AG04449 (cell line): ENCODE results near the gene MYO10.

Source experiments
- CTCF ChIA-PET: fragments of 350-600 bp; formaldehyde crosslinking; extraction: SDS; loops from one replicate; lab custom pipeline; 2021; ENCODE audit warnings: antibody characterized with exemption; lab: Yijun Ruan, JAX
- POLR2A ChIA-PET: fragments of 400-600, 350-600 bp; formaldehyde crosslinking; extraction: SDS; loops from one replicate; lab custom pipeline; 2020; ENCODE audit warnings: antibody characterized with exemption, inconsistent platforms; lab: Yijun Ruan, JAX
- DNase-seq: peaks from one replicate; pipeline ENCODE4 v3.0.0-alpha.2; 2010; ENCODE audit warnings: low read depth, low spot score
- H3K4me3 ChIP-seq: 2 replicates; pipeline ENCODE4 v1.5.1; 2011; ENCODE audit warnings: low read depth, mild to moderate bottlenecking, control low read depth, low read length
- TF ChIP-seq, protein P1 (sequence below): IDR thresholded peaks from one replicate; pipeline ENCODE4 v1.5.1; 2011; ENCODE audit warnings: mild to moderate bottlenecking, moderate library complexity, low read length, control low read depth, inconsistent platforms; ENCODE audit not compliant: insufficient read depth; ENCODE audit errors: missing control alignments

Gene MYO10

DNA sequence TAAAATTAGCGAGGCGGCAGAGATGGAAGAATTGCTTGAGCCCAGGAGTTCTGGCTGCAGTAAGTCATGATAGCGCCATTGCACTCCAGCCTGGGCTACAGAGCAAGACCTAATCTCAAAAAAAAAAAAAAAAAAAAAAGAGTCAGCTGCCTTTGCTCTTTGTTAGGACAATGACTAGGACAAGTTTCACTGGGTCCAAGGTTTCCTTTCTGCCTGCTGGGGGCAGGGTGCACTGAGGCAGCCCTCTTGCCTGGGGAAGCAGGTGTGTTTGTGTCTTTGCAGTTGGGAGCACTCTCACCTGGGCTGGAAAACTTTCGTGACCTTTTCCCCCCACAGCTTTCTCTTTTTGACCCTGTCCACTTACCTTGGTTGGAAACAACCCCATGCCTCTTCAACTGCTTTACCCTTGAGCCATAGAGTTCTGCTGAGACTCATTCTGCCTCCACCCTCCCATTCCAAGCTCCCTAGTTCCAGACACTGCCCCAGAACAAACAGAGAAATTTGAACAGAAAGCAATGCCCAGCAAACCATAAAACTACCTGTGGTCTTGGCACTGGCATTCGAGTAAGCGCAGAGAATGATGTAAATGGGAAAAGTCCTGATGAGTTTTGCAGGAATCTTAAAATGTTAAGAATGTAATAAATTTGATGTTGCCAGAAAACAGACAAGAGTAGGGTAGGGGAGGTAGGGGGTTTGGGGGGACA, 17.0 kb upstream of the MYO10 start:
- CTCF ChIA-PET: interaction anchor here (0.6 to 1.1 kb wide), 2 partner anchors 22 to 238 kb away, joined by 3 read pairs; no protein-coding TSS in a partner anchor
- no peak overlapping the region for H3K4me3 ChIP-seq

GRCh38 chr5:16946725-16947124, 10.6 kb upstream of the MYO10 start:
- no peak overlapping the region for H3K4me3 ChIP-seq
- CTCF ChIA-PET: interaction anchor here (1.3 kb wide), 1 partner anchor 186 kb away, joined by 3 read pairs; no protein-coding TSS in a partner anchor
- DNase-seq: no peak
- POLR2A ChIA-PET: no interaction called here
- TF ChIP-seq, protein P1, sequence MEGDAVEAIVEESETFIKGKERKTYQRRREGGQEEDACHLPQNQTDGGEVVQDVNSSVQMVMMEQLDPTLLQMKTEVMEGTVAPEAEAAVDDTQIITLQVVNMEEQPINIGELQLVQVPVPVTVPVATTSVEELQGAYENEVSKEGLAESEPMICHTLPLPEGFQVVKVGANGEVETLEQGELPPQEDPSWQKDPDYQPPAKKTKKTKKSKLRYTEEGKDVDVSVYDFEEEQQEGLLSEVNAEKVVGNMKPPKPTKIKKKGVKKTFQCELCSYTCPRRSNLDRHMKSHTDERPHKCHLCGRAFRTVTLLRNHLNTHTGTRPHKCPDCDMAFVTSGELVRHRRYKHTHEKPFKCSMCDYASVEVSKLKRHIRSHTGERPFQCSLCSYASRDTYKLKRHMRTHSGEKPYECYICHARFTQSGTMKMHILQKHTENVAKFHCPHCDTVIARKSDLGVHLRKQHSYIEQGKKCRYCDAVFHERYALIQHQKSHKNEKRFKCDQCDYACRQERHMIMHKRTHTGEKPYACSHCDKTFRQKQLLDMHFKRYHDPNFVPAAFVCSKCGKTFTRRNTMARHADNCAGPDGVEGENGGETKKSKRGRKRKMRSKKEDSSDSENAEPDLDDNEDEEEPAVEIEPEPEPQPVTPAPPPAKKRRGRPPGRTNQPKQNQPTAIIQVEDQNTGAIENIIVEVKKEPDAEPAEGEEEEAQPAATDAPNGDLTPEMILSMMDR: no peak

More for the DNA sequence above, 17.0 kb upstream of the MYO10 start:
- POLR2A ChIA-PET: interaction anchor here (0.7 kb wide), 1 partner anchor 105 kb away, joined by 3 read pairs; no protein-coding TSS in a partner anchor
- no peak for DNase-seq
- TF ChIP-seq, protein P1: no peak

DNA sequence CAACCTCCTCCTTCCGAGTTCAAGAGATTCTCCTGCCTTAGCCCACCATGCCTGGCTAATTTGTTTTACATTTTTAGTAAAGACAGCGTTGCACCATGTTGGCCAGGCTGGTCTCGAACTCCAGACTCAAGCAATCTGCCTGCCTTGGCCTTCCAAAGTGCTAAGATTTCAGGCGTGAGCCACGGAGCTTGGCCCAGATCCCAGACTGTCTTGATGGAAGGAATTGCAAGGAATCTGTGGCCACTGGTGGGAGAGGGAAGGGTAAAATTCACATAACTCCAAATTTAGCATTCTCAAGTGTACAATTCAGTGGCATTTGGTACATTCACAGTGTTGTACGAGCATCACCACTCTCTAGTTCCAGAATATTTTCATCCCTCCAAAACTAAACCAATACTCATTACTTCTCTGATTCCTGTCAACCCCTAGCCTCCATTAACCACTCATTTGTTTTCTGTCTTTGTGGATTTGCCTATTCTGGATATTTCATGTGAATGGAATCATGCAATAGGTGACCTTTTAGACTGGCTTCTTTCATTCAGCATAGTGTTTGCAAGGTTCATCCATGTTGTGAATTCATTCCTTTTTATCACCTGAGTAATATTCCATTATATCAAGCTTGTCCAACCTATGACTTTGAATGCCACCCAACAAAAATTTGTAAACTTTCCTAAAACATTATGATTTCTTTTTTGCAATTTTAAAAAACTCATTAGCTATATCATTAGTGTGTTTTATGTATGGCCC, 8.9 kb upstream of the MYO10 start:
- H3K4me3 ChIP-seq: no peak overlapping the region
- DNase-seq: no peak
- CTCF ChIA-PET: interaction anchor here (0.9 to 2.9 kb wide), 4 partner anchors 9 to 245 kb away, joined by 3 to 12 read pairs (median 8); partner anchors contain the start of gene MYO10
- TF ChIP-seq, protein P1: no peak
- POLR2A ChIA-PET: no interaction called here

GRCh38 chr5:16943846-16944678, 8.0 kb upstream of the MYO10 start:
- H3K4me3 ChIP-seq: no peak overlapping the region
- TF ChIP-seq, protein P1: no peak
- DNase-seq: no peak
- ChIA-PET CTCF (interaction anchor here (0.7 to 2.9 kb wide), 5 partner anchors 8 to 261 kb away, joined by 3 to 12 read pairs (median 4); partner anchors contain the start of gene MYO10), POLR2A (no interaction called here)

- ChIA-PET POLR2A (interaction anchor here (0.6 kb wide), 1 partner anchor 104 kb away, joined by 3 read pairs; no protein-coding TSS in a partner anchor), CTCF (interaction anchor here (2.7 to 4.4 kb wide), 2 partner anchors 195 to 252 kb away, joined by 15 to 40 read pairs; no protein-coding TSS in a partner anchor)
- DNase-seq: no peak
- TF ChIP-seq, protein P1: no peak
- H3K4me3 ChIP-seq: no peak overlapping the region
Measured at GRCh38 chr5:16937503-16938161, 1.5 kb upstream of the MYO10 start.
